Spleen (tissue), 7 donors: ENCODE data around the gene DLGAP3.

Experiments used
- CTCF ChIP-seq, 11 experiments: fragments of 200-600 bp in 7 of 11; fragments of 450-650 bp in 4 of 11; sonication (generic) in 4 of 11; IDR thresholded peaks in 8 of 11; conservative IDR thresholded peaks in 3 of 11; 1 replicate in 7 of 11; 2 replicates in 4 of 11; pipeline versions ENCODE4 v1.4.0 to v1.8.0; 2016 to 2021; ENCODE audit warnings: antibody characterized with exemption in 11 of 11, inconsistent platforms in 4 of 11, mild to moderate bottlenecking in 1 of 11
- POLR2A ChIP-seq, 3 donors: fragments of 450-650 bp; IDR thresholded peaks; one replicate each; pipeline ENCODE4 v1.5.1; 2017; ENCODE audit warnings: antibody characterized with exemption in 3 of 3, mild to moderate bottlenecking in 1 of 3
- donor health status: DM: no; HTN: no; CAD: no; lungs with moderate emphysema.
- donor health status: DM: no; HTN: no; CAD: no.
- donor health status: DM: no; HTN: no; CAD: no.

- no peak for TF ChIP-seq CTCF (IDR thresholded peaks at IDR 0.05 in 8 of 11, conservative IDR thresholded peaks at IDR 0.05 in 3 of 11)
- TF ChIP-seq POLR2A (IDR thresholded peaks at IDR 0.05) = no peak
These were observed 4.5 kb downstream of the DLGAP3 start for GRCh38 chr1:34924759-34925555.
